ENCODE measurements around the gene STAP1.

- TF ChIP-seq, protein P1, sequence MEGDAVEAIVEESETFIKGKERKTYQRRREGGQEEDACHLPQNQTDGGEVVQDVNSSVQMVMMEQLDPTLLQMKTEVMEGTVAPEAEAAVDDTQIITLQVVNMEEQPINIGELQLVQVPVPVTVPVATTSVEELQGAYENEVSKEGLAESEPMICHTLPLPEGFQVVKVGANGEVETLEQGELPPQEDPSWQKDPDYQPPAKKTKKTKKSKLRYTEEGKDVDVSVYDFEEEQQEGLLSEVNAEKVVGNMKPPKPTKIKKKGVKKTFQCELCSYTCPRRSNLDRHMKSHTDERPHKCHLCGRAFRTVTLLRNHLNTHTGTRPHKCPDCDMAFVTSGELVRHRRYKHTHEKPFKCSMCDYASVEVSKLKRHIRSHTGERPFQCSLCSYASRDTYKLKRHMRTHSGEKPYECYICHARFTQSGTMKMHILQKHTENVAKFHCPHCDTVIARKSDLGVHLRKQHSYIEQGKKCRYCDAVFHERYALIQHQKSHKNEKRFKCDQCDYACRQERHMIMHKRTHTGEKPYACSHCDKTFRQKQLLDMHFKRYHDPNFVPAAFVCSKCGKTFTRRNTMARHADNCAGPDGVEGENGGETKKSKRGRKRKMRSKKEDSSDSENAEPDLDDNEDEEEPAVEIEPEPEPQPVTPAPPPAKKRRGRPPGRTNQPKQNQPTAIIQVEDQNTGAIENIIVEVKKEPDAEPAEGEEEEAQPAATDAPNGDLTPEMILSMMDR (IDR thresholded peaks at IDR 0.05), result no peak
- no peak for TF ChIP-seq POLR2A (IDR thresholded peaks at IDR 0.05)
Observed at GRCh38 chr4:67571975-67572374, 13.4 kb downstream of the STAP1 start.

Measured in lower leg skin (tissue), 3 donors.